Sigmoid colon (tissue), 4 donors: Measurements from ENCODE around the gene ARID5B.

ENCODE experiments used
- CTCF ChIP-seq, 4 experiments: fragments of 450-650 bp in 3 of 4; fragments of 200-600 bp in 1 of 4; IDR thresholded peaks; one replicate each; pipeline ENCODE4 v1.5.1; 2016 to 2019; ENCODE audit warnings: antibody characterized with exemption in 4 of 4, mild to moderate bottlenecking in 3 of 4, moderate library complexity in 2 of 4
- EP300 ChIP-seq, 4 donors: sonication (generic); formaldehyde crosslinking; IDR thresholded peaks; one replicate each; pipeline ENCODE4 v1.6.1; 2017; ENCODE audit warnings: antibody characterized with exemption in 4 of 4
- POLR2A ChIP-seq, 2 donors: fragments of 450-650 bp; IDR thresholded peaks; one replicate each; pipeline ENCODE4 v1.6.1; 2016; ENCODE audit warnings: antibody characterized with exemption in 2 of 2, mild to moderate bottlenecking in 2 of 2, moderate library complexity in 2 of 2
- POLR2AphosphoS5 ChIP-seq, 4 donors: sonication (generic); formaldehyde crosslinking; IDR thresholded peaks; one replicate each; pipeline ENCODE4 v1.6.1; 2017; ENCODE audit warnings: antibody characterized with exemption in 4 of 4

- no peak for TF ChIP-seq EP300 (IDR thresholded peaks at IDR 0.05)
- TF ChIP-seq CTCF (IDR thresholded peaks at IDR 0.05): peak; percentile 21 to 52 (median 44)
- no peak for TF ChIP-seq POLR2A (IDR thresholded peaks at IDR 0.05)
- TF ChIP-seq POLR2AphosphoS5 (IDR thresholded peaks at IDR 0.05): peak in 1 of 4 donors; percentile 24
These were observed 3.6 kb upstream of the ARID5B start for GRCh38 chr10:61897671-61898434.
